GM12801 (cell line): Measurements from ENCODE around the gene SHISA6.

Source experiments
- TF ChIP-seq, protein P1 (sequence below): IDR thresholded peaks from one replicate; pipeline ENCODE4 v1.5.1; 2011; ENCODE audit warnings: control low read depth; ENCODE audit not compliant: insufficient read length; ENCODE audit errors: extremely low read depth

The SHISA6 gene

GRCh38 chr17:11267999-11268575 lies 27.1 kb downstream of the SHISA6 start:
- TF ChIP-seq, protein P1, sequence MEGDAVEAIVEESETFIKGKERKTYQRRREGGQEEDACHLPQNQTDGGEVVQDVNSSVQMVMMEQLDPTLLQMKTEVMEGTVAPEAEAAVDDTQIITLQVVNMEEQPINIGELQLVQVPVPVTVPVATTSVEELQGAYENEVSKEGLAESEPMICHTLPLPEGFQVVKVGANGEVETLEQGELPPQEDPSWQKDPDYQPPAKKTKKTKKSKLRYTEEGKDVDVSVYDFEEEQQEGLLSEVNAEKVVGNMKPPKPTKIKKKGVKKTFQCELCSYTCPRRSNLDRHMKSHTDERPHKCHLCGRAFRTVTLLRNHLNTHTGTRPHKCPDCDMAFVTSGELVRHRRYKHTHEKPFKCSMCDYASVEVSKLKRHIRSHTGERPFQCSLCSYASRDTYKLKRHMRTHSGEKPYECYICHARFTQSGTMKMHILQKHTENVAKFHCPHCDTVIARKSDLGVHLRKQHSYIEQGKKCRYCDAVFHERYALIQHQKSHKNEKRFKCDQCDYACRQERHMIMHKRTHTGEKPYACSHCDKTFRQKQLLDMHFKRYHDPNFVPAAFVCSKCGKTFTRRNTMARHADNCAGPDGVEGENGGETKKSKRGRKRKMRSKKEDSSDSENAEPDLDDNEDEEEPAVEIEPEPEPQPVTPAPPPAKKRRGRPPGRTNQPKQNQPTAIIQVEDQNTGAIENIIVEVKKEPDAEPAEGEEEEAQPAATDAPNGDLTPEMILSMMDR: no peak

GRCh38 chr17:11269210-11269609 lies 28.2 kb downstream of the SHISA6 start:
- TF ChIP-seq, protein P1: no peak

GRCh38 chr17:11272191-11272590 lies 31.2 kb downstream of the SHISA6 start:
- TF ChIP-seq, protein P1: no peak

GRCh38 chr17:11273596-11273995 lies 32.6 kb downstream of the SHISA6 start:
- TF ChIP-seq, protein P1: no peak

- TF ChIP-seq, protein P1: no peak
These were observed 33.1 kb downstream of the SHISA6 start for GRCh38 chr17:11274106-11274505.

GRCh38 chr17:11276486-11276885 lies 35.5 kb downstream of the SHISA6 start:
- TF ChIP-seq, protein P1: no peak

DNA sequence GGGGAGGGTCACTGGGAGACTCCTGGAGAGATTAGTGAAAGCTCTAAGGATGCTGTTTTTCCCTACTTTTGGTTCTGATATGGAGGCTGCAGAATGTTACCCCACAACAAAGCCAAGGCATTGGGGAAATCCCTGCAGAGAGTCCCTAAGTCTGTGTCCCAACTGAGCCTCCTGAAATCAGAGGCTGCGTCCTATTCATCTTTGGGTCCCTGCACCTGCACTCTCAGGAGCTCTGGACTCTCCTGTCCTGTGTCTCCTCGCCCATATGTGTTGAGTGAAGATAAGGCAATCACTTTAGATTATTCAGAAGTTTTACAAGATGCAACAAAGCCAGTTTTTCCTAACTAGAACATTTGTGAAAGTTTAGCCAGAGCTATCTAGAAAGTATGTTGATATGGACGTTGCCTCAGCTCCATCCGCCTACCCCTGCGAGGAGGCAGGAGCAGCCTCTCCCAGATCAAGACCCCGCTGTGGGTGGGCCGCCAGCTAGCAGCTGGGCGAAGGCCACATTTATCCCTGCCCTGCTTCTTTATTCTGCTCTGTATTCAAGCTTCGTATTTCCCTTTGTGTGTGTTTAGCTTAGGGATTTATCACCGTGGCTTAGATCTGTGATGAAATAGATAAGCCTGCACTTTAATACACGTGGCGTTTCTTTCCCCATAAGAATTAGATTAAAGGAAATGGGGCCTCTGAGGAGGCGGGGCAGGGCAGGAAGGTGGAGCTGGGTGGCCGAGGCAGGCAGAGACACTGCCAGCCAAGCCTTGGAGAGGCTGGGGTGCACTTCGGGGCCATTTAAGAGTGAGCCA lies 37.4 kb downstream of the SHISA6 start:
- TF ChIP-seq, protein P1: no peak
